NOMO-1 treated with DMSO at 0.1 percent for 48 hours (cell line): ENCODE results near the gene MTM1.

Experiments used
- DNase-seq: peaks from one replicate; lab custom pipeline; 2025; ENCODE audit not compliant: unreplicated experiment; lab: John Stamatoyannopoulos, UW

MTM1 gene

GRCh38 chrX:150568320-150569154 lies at the start of gene MTM1:
Gene MTM1, plus strand, starts transcription at chrX:150568621. Its CDS starts 23,994 bp downstream, at chrX:150592615.
- DNase-seq, result peak; percentile 90

GRCh38 chrX:150522494-150522893 lies 45.9 kb upstream of the MTM1 start:
- DNase-seq, result no peak

DNA sequence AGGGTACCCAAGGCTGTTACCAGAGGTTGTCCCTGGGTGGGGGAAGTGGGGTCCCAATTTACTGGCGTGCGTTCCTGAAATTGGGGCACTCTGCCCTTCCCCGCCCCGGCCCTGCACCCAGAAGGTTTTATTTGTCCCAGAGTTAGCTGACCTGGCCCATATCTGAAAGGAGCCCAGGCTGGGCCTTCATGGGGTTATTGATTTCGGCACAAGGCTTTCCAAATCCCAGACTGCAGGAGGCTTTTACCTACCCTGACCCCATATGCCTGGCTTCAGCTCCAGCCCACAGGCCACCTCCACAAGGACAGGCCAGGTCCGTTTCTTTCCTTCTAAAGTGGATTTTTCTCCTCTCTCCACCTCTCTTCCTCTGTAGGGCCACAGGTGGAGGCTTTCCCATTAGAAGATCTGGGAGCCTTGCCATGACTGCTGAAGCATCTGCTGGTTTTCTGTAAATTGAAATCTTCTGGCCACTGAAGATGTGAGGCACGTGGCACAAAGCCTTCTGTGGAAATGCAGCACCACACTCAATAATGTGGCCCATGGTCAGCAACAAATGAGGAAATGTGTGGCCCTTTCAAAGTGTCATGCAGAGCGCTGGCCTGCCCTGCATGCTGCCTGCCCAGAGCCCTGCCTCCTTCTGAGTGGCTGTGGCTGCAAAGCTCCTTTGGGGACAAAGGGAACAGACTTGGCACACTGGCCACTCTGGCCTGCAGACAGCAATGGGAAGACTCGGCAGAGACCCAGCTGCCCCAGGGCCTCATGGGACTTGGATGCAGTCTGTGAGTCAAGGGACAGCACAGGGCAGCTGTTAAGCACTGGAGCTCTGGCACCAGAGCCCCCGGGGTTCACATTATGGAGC lies 43.1 kb upstream of the MTM1 start:
- DNase-seq, result no peak

DNA sequence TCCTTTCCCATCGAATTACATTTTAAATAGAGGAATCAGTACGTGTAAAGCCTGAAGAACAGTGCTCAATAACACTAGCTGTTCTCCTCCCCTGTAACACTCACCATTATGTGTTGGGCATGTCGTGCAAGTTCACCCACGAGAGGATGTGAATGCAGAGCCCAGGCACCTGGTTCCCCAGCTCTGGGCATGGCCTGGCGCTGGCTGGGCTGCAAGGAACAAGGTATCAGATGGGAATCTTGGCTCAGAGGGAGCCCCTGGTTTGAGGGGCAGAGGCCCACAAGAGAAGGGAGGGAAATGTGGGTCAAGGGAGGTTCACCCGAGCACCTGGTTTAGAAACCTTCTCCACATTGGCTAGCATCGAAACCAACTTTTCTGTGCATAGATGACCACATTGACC lies 41.7 kb upstream of the MTM1 start:
- no peak for DNase-seq

- DNase-seq, result peak; percentile 54
Measured at GRCh38 chrX:150527108-150527507, 41.3 kb upstream of the MTM1 start.

DNA sequence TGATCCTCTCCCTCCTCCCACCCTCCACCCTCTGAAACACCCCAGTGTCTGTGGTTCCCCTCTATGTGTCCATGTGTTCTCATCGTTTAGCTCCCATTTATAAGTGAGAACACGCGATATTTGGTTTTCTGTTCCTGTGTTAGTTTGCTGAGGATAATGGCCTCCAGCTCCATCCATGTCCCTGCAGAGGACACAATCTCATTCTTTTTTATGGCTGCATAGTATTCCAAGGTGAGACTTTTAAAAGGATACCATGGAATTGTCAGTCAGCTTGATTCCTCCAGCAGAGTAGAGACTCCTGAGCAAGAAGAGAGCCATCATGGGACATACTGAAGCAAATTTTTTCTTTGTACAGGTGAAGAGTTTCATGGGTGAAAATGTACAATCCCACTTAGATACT lies 38.8 kb upstream of the MTM1 start:
- no peak for DNase-seq

DNA sequence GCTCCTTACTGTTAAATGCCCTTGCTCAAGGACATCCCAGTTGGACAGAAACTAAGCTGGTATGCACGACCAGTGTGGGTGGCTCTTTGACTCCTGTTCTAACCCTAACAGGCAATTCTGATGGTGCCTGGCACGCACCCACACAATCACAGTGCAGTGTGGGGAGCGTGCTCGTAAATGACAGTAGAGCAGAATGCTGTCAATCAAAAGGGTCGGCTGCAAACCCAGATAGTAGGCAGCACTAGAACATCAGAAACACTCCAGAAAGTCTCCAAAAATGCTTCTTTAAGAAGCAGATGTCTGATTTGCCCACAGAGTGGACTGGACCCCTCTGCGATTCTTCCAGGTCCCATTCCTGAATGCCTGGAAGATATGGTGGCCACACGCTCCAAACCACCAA lies 37.6 kb upstream of the MTM1 start:
- no peak for DNase-seq

GRCh38 chrX:150531467-150531866 lies 37.0 kb upstream of the MTM1 start:
- no peak for DNase-seq

DNA sequence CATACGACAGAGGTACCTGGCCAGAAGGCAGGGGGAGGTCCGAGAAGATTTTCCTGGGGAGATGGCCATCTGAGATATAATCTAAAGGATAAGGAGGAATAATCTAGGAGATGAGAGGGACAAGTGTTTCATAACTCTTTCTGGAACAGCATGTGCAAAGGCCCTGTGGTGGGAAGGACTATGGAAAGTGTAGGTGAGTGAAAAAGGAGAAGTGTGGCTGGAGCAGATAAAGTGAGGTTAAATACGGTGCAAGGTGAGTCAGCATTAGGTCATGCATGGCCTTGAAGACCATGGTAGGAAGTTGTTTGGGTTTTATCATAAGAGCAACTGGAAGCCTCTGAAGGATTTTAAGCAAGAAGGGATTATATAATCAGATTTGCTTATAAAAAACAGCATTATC lies 34.6 kb upstream of the MTM1 start:
- no peak for DNase-seq

GRCh38 chrX:150536455-150537116 lies 31.8 kb upstream of the MTM1 start:
- DNase-seq, result no peak

GRCh38 chrX:150537851-150538250 lies 30.6 kb upstream of the MTM1 start:
- no peak for DNase-seq

DNA sequence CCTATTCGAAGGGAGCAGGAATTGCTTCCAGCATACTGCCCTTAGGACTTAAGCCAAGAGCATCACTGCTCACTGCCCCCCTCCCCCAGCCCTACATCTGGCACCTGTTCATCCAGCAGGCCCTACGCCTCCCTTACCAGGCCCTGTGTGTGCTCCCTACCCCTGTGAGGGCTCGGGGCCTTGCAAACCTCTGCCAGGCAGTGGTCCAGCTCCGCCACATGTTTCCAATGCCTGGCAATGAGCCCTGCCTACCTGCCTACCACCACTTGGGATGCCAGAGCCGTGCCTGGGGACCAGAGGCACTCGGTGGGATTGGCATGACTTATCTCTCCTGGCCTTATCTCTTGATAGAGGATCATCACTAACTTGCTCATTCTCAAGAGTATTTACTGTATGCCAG lies 27.5 kb upstream of the MTM1 start:
- no peak for DNase-seq

- no peak for DNase-seq
Measured at GRCh38 chrX:150542846-150543229, 25.6 kb upstream of the MTM1 start.

- DNase-seq, result no peak
Measured at GRCh38 chrX:150543230-150544155, 24.9 kb upstream of the MTM1 start.

DNA sequence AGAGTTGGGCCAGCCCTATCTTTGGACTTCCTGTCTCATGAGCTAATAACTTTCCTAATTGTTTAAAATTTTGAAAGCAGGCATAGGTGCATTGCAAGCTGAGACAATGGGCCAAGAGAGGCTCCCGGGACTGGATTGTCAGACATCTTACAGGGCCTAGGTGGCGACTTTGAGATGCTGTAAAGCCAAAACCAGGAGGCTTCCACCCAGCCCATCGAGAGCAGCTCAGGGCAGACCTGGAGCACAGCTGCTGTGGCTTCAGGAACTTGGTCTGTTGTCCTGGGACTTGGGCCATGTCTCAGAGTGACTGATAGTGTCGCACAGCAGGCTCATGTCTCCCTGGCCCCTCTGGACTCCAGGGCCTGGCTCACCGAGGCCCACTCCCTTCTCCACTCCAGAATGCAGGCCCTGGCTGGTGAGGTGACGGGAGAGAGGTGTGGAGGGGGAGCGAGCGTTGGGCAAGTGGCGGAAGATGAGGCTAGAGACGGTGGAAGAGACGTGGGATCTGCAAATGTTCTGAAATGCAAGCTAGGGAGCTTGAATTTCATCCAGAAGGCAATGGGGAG lies 24.1 kb upstream of the MTM1 start:
- no peak for DNase-seq

DNA sequence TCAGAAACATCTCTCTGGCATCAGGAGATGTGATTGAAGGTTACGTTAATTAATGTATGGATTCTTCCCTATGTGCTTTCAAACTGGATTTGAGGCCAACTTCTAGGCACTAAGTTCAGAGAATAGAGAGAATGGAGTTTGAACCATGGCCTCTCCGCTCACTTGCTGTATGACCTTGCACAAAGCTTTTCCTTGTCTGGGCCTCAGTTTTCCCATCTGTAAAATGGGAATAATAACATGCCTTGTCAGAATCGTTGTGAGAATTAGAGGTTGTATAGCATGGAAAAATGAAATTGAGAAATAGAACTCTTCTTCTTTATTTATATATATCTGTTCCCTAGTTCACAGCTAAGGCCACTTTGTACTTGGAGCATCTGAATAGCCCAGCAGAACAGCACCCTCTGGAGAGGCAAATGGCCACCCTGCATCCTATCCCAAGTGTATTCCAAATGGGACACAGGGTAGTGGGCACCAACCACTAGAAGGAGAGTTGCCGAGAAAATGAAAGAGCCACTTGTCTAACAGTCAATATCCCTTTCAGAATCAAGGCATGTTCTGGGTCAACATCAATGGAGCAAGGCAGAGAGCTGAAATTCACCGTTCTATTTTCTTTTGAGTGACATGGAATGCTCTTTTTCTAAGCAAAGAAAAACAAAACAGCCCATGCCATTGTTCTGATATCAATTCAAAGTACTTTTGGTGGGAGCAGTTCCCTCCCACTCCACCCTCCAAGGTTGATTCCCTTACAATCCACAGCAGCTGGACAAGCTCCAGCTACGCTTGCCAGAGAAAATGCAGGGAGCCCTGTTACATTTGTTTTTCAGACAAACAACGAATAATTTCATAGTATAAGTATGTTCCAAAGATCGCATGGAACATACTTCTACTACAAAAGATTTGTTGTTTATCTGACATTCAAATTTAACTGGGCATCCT lies 23.3 kb upstream of the MTM1 start:
- no peak for DNase-seq

DNA sequence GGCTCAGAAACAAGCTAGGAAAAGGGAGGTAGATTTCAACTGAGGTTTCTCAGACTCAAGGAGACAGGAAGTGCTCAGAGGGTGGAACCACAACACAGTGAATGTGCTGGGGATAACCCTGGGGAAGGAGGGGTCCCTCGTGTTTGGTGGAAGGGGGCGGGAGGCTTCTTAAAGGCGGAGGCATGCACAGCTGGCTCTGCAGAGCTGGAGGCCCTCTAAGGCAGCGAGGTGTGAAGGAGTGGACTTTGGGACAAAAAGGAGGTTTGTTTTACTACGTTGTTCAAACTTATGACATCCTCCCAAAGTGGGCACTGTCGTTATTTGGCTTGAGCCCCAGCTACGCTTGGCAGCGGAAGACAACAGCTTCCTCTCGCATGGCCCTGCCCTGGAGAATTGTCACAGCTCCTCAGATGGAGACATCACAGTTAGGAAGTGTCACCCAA lies 21.7 kb upstream of the MTM1 start:
- no peak for DNase-seq

- DNase-seq, result peak; percentile 12
Measured at GRCh38 chrX:150547375-150548115, 20.9 kb upstream of the MTM1 start.
